HEK293 (cell line): ENCODE data around the gene TMC6.

Source experiments
- CTCF ChIP-seq: fragments of 450-650 bp; formaldehyde crosslinking; IDR thresholded peaks from 2 replicates; pipeline ENCODE4 v1.5.1; 2016; ENCODE audit warnings: missing biosample characterization, missing genetic modification characterization
- GLI2 ChIP-seq: fragments of 450-650 bp; formaldehyde crosslinking; IDR thresholded peaks from 2 replicates; pipeline ENCODE4; 2017; ENCODE audit warnings: missing biosample characterization, missing genetic modification characterization, low read depth, borderline replicate concordance
- GLI4 ChIP-seq: fragments of 450-650 bp; formaldehyde crosslinking; IDR thresholded peaks from 2 replicates; pipeline ENCODE4 v1.5.1; 2016; ENCODE audit warnings: missing biosample characterization, missing genetic modification characterization
- KLF16 ChIP-seq: fragments of 450-650 bp; formaldehyde crosslinking; IDR thresholded peaks from 2 replicates; pipeline ENCODE4 v1.5.1; 2017; ENCODE audit warnings: missing biosample characterization, missing genetic modification characterization
- REPIN1 ChIP-seq: fragments of 450-650 bp; formaldehyde crosslinking; IDR thresholded peaks from 2 replicates; pipeline ENCODE4 v1.5.1; 2017; ENCODE audit warnings: missing biosample characterization, missing genetic modification characterization, low read depth
- TCF7L2 ChIP-seq: IDR thresholded peaks from 2 replicates; pipeline ENCODE4 v1.6.1; 2011; ENCODE audit warnings: low read depth, mild to moderate bottlenecking, inconsistent platforms, low read length, moderate library complexity, borderline replicate concordance
- ZNF148 ChIP-seq: fragments of 450-650 bp; formaldehyde crosslinking; IDR thresholded peaks from 2 replicates; pipeline ENCODE4 v1.5.0; 2017; ENCODE audit warnings: missing biosample characterization, missing genetic modification characterization, borderline replicate concordance
- ZNF19 ChIP-seq: fragments of 450-650 bp; formaldehyde crosslinking; IDR thresholded peaks from 2 replicates; pipeline ENCODE4; 2016; ENCODE audit warnings: missing biosample characterization, missing genetic modification characterization, low read depth
- ZNF221 ChIP-seq: fragments of 450-650 bp; formaldehyde crosslinking; IDR thresholded peaks from 2 replicates; pipeline ENCODE4 v1.5.1; 2017; ENCODE audit warnings: missing biosample characterization, missing genetic modification characterization, borderline replicate concordance
- ZNF48 ChIP-seq: fragments of 450-650 bp; formaldehyde crosslinking; IDR thresholded peaks from 2 replicates; pipeline ENCODE4 v1.5.1; 2016; ENCODE audit warnings: missing biosample characterization, missing genetic modification characterization
- ZNF513 ChIP-seq: fragments of 450-650 bp; IDR thresholded peaks from 2 replicates; pipeline ENCODE4 v1.5.1; 2018; ENCODE audit warnings: missing biosample characterization, missing genetic modification characterization
- ZNF561 ChIP-seq: fragments of 450-650 bp; IDR thresholded peaks from 2 replicates; pipeline ENCODE4 v1.5.1; 2018; ENCODE audit warnings: missing biosample characterization, missing genetic modification characterization, borderline replicate concordance
- ZNF629 ChIP-seq: fragments of 450-650 bp; formaldehyde crosslinking; IDR thresholded peaks from 2 replicates; pipeline ENCODE4 v1.5.1; 2017; ENCODE audit warnings: missing biosample characterization, missing genetic modification characterization
- ZNF843 ChIP-seq: fragments of 450-650 bp; formaldehyde crosslinking; IDR thresholded peaks from 2 replicates; pipeline ENCODE4 v1.5.1; 2016; ENCODE audit warnings: missing biosample characterization, missing genetic modification characterization

DNA sequence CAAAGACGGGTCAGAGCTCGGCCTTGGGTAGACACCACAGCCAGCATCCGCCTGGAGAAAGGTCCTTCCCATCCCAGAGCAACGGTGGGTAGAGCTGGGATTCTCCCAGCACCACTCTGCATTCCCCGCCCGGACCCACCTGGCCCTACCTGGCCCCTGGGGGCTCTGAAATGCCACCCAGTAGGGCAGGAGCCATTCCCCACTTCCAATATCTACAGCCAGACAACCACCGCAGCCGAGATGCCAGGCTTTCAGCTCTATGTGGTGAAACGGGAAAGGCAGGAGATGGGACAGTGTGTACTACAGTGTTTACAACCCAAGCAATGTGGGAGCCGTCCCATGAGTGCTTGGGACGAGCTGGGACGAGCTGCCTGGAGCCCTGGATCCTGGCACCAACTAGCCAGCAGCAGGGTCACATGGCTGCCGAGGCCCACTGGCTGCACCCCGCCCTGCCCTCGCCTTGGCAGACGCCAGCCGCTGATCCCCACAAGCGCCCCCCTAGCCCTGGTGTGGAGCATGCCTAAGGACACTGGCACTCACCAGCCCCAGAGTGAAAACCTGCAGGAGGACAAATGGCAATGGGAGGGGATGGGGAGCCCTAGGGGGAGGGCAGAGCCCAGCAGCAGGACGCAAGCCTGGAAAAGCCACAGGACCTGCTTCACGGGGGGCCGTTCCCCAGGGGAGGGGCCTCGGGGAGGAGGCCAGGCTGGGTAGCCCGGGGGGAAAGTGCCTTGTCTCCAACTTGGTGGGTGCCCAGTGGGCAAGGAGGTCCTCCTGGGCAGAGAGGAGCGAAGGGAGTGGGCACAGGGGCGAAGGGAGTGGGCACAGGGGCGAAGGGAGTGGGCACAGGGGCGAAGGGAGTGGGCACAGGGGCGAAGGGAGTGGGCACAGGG is 13.5 kb downstream of the TMC6 start:
- TF ChIP-seq ZNF48 (tag by site-specific recombination), result no peak
- TF ChIP-seq REPIN1 (tag by site-specific recombination), result no peak
- TF ChIP-seq CTCF (tag by site-specific recombination), result no peak
- TF ChIP-seq ZNF629, result no peak
- TF ChIP-seq ZNF561 (tag by site-specific recombination), result no peak
- TF ChIP-seq ZNF19, result no peak
- no peak for TF ChIP-seq ZNF513 (tag by site-specific recombination)
- TF ChIP-seq ZNF221, result no peak
- no peak for TF ChIP-seq TCF7L2
- no peak for TF ChIP-seq KLF16 (tag by site-specific recombination)
- TF ChIP-seq GLI2 (tag by site-specific recombination), result no peak
- no peak for TF ChIP-seq ZNF843
- TF ChIP-seq GLI4 (tag by site-specific recombination), result no peak
- TF ChIP-seq ZNF148 (tag by site-specific recombination), result no peak
